PC-9 (cell line): ENCODE measurements around the gene SLC19A3. TPM values are rescaled to one million over a fixed set of nuclear protein-coding genes. Genes with fewer than 3 reads are reported as not detected.
"Not testable (repeated sequence)": the region's sequence is repeated elsewhere in the genome, so short reads cannot be mapped to it uniquely, and the experiment has no call there.

Source experiments
- BruUV-seq: library from RNA; stranded (reverse); fragments of 400-500 nt; replicated peaks from 2 replicates; lab custom pipeline; 2021; lab: Mats Ljungman, UMichigan
- CTCF ChIA-PET: fragments of 300-600 bp; sonication (Branson Sonifier 250); formaldehyde crosslinking; loops from one replicate; lab custom pipeline; 2022; ENCODE audit warnings: antibody characterized with exemption; lab: Charles Lee
- POLR2A ChIA-PET: fragments of 300-600 bp; sonication (Branson Sonifier 250); formaldehyde crosslinking; loops from one replicate; lab custom pipeline; 2022; ENCODE audit warnings: antibody characterized with exemption; ENCODE audit not compliant: unreplicated experiment; lab: Charles Lee
- DNase-seq, 2 experiments: peaks; one replicate each; pipeline versions ENCODE4 v3.0.0 to v3.0.0-alpha.2; 2015 to 2022; ENCODE audit warnings: mixed read lengths in 1 of 2
- H2AFZ ChIP-seq: fragments of 200-600 bp; sonication (generic); 2 replicates; pipeline ENCODE4 v1.8.1; 2017; ENCODE audit warnings: antibody characterized with exemption
- H3F3A ChIP-seq: fragments of 200-600 bp; sonication (generic); 2 replicates; pipeline ENCODE4 v1.8.1; 2017; ENCODE audit warnings: antibody characterized with exemption, mild to moderate bottlenecking, low read depth; ENCODE audit not compliant: insufficient read depth
- H3K27ac ChIP-seq: fragments of 200-600 bp; sonication (generic); 2 replicates; pipeline ENCODE4 v1.6.1; 2016; ENCODE audit warnings: mixed run types
- H3K27me3 ChIP-seq: fragments of 200-600 bp; sonication (generic); 2 replicates; pipeline ENCODE4 v1.6.1; 2016; ENCODE audit warnings: low read depth, mixed run types; ENCODE audit not compliant: insufficient read depth
- H3K36me3 ChIP-seq: fragments of 200-600 bp; sonication (generic); 2 replicates; pipeline ENCODE4 v1.6.1; 2016; ENCODE audit warnings: low read depth, mixed run types
- H3K4me1 ChIP-seq: fragments of 200-600 bp; sonication (generic); replicated peaks from 2 replicates; pipeline ENCODE4 v1.6.1; 2016; ENCODE audit warnings: mixed run types; ENCODE audit not compliant: insufficient read depth
- H3K4me2 ChIP-seq: fragments of 200-600 bp; sonication (generic); 2 replicates; pipeline ENCODE4 v1.6.1; 2017; ENCODE audit warnings: mixed run types
- H3K4me3 ChIP-seq: fragments of 200-600 bp; sonication (generic); 2 replicates; pipeline ENCODE4 v1.6.1; 2016; ENCODE audit warnings: mixed run types
- H3K79me2 ChIP-seq: fragments of 200-600 bp; sonication (generic); 2 replicates; pipeline ENCODE4 v1.6.1; 2017; ENCODE audit warnings: low read depth, mixed run types
- H3K9me2 ChIP-seq: fragments of 200-600 bp; sonication (generic); 2 replicates; pipeline ENCODE4 v1.8.1; 2017; ENCODE audit warnings: mild to moderate bottlenecking; ENCODE audit not compliant: insufficient read depth
- H3K9me3 ChIP-seq: fragments of 200-600 bp; sonication (generic); 2 replicates; pipeline ENCODE4 v1.8.1; 2016; ENCODE audit warnings: low read depth; ENCODE audit not compliant: insufficient read depth
- H4K20me1 ChIP-seq: fragments of 200-600 bp; sonication (generic); 2 replicates; pipeline ENCODE4 v1.8.1; 2017; ENCODE audit not compliant: insufficient read depth
- EZH2 ChIP-seq: fragments of 200-600 bp; sonication (generic); IDR thresholded peaks from 2 replicates; pipeline ENCODE4 v1.8.0; 2017; ENCODE audit warnings: antibody characterized with exemption, low read depth
- intact Hi-C: fragments of 100-400 bp; cut with micrococcal nuclease; formaldehyde crosslinking; loops from one replicate; pipeline ENCODE4 v1.10.0; 2022; ENCODE audit not compliant: unreplicated experiment
- total RNA-seq: library from RNA; stranded (reverse); gene quantifications from 2 replicates; pipeline ENCODE4 v1.2.3, GENCODE V29; 2021
- TF ChIP-seq, protein P1 (sequence below): fragments of 200-600 bp; sonication (generic); conservative IDR thresholded peaks from 2 replicates; pipeline ENCODE4 v1.6.1; 2017; ENCODE audit warnings: mixed run types, antibody characterized with exemption, mild to moderate bottlenecking, moderate library complexity

The SLC19A3 gene
- total RNA-seq, 1 experiment from 2014 or later = 4.3 TPM

DNA sequence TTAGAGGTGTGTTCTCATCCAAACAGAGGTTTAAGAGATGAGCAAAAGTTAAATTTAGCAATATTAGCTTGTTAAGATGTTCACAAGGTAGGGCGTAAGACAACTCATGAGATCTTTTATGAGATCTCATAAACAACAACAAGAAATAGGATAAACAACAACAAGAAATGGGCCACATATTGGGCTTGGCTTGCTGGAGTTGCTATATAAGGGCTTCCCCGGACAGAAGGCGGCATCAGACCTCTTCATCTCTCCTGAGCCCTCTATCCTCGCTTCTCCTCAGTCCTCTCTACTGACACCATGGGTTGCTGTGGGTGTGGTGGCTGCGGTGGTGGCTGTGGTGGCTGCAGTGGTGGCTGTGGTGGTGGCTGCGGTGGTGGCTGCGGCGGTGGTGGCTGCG is 27.8 kb upstream of the SLC19A3 start, which contains the start of gene SCYGR8:
SCYGR8 (plus strand) TSS at position 301 of the 400 bp plus-strand sequence; CDS start at position 301, 0 bp downstream.
- no peaks in the 10 kb centered on the region for H3K4me1 ChIP-seq
- no peak within 1 kb of the TSS for H3K4me3 ChIP-seq
- no peaks in the 10 kb centered on the region for H3K79me2 ChIP-seq
- H3K27me3 ChIP-seq = no peaks in the 10 kb centered on the region
- TF ChIP-seq, protein P1, sequence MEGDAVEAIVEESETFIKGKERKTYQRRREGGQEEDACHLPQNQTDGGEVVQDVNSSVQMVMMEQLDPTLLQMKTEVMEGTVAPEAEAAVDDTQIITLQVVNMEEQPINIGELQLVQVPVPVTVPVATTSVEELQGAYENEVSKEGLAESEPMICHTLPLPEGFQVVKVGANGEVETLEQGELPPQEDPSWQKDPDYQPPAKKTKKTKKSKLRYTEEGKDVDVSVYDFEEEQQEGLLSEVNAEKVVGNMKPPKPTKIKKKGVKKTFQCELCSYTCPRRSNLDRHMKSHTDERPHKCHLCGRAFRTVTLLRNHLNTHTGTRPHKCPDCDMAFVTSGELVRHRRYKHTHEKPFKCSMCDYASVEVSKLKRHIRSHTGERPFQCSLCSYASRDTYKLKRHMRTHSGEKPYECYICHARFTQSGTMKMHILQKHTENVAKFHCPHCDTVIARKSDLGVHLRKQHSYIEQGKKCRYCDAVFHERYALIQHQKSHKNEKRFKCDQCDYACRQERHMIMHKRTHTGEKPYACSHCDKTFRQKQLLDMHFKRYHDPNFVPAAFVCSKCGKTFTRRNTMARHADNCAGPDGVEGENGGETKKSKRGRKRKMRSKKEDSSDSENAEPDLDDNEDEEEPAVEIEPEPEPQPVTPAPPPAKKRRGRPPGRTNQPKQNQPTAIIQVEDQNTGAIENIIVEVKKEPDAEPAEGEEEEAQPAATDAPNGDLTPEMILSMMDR = no peak
- no peak for TF ChIP-seq EZH2
- ChIA-PET POLR2A (no interaction called here), CTCF (no interaction called here)
- H4K20me1 ChIP-seq = no peaks in the 10 kb centered on the region
- no peaks in the 10 kb centered on the region for H3K9me3 ChIP-seq
- H2AFZ ChIP-seq = no peak within 1 kb of the TSS
- H3F3A ChIP-seq = no peaks in the 10 kb centered on the region
- no peak within 1 kb of the TSS for H3K4me2 ChIP-seq
- intact Hi-C loops = no loop called here
- no peak for DNase-seq
- no TSS peak for BruUV-seq
- no peaks in the 10 kb centered on the region for H3K36me3 ChIP-seq
- H3K27ac ChIP-seq = no peak within 1 kb of the TSS
- no peaks in the 10 kb centered on the region for H3K9me2 ChIP-seq

DNA sequence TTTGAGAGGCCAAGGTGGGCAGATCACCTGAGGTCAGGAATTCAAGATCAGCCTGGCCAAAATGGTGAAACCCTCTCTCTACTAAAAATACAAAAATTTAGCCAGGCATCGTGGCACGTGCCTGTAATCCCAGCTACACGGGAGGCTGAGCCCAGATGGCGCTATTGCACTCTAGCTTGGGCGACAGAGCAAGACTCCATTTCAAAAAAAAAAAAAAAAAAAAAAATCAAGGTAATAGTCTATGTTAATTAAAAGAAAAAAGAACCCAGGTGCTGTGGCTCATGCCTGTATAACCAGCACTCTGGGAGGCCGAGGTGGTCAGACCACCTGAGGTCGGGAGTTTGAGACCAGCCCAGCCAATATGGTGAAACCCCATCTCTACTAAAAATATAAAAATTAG is 22.9 kb upstream of the SLC19A3 start:
- TF ChIP-seq, protein P1 = peak; percentile 30; the same call in 1 of the 2 replicates
- H4K20me1 ChIP-seq, H3K36me3 ChIP-seq, H3K27ac ChIP-seq, H3K4me1 ChIP-seq, H3K4me3 ChIP-seq, H3K27me3 ChIP-seq, H2AFZ ChIP-seq, POLR2A ChIA-PET, H3K9me3 ChIP-seq, H3K9me2 ChIP-seq, H3K4me2 ChIP-seq, H3K79me2 ChIP-seq, H3F3A ChIP-seq, intact Hi-C loops, BruUV-seq, DNase-seq: not testable (repeated sequence)
- CTCF ChIA-PET = interaction anchor here (0.7 kb wide), 2 partner anchors 15 to 30 kb away, joined by 4 to 9 read pairs; no protein-coding TSS in a partner anchor

DNA sequence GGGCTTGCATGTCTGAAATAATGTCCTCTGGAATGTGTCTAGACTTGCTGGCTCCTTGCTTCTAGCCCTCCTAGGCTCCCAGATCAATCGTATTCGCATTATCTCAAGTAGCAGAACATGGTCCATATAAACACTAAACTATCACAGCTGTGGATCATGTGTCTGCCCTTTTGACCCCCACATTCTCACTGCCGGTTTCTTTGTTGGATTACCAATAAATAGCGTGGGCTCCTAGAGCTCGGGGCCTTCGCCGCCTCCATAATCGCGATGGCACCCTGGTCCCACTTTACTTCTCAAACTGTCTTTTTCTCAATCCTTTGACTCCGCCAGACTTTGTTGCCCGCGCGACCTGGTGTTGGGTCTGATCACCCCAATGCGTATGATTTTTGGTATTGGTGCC is 21.5 kb upstream of the SLC19A3 start:
- Histone ChIP-seq H2AFZ (no peak overlapping the region), H3K27ac (no peak overlapping the region), H3K27me3 (no peaks in the 10 kb centered on the region), H4K20me1 (no peaks in the 10 kb centered on the region), H3K9me2 (no peaks in the 10 kb centered on the region), H3F3A (no peaks in the 10 kb centered on the region), H3K4me3 (no peak overlapping the region), H3K4me2 (no peak overlapping the region), H3K9me3 (no peaks in the 10 kb centered on the region), H3K4me1 (no peaks in the 10 kb centered on the region), H3K36me3 (no peaks in the 10 kb centered on the region), H3K79me2 (no peaks in the 10 kb centered on the region)
- DNase-seq = no peak
- intact Hi-C loops = no loop called here
- BruUV-seq = no TSS peak
- POLR2A ChIA-PET = no interaction called here
- TF ChIP-seq, protein P1 = no peak
- TF ChIP-seq EZH2 = no peak
- CTCF ChIA-PET = no interaction called here
